ENCODE data around the gene SERPINB3. TPM values are rescaled to one million over a fixed set of nuclear protein-coding genes. Genes with fewer than 3 reads are reported as not detected.

The SERPINB3 gene
- total RNA-seq, 1 experiment from 2014 or later, result not detected

DNA sequence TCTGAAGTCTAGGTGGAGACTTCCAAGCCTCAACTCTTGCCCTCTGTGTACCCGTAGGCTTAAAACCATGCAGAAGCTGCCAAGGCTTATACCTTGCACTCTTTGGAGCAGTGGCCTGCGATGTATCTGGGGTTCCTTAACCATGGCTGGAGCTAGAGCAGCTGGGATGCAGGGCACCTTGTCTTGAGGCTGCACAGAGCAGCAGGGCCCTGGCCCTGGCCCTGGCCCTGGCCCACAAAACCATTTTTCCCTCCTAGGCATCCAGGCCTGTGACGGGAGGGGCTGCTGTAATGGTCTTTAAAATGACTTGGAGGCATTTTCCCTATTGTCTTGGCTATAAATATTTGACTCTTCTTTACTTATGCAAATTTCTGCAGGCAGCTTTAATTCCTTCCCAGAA, 36.8 kb downstream of the SERPINB3 start:
- no peaks in the 10 kb centered on the region for H3K4me1 ChIP-seq (ENCODE audit: control insufficient read depth, insufficient read depth, low read length)
- H3K27me3 ChIP-seq (ENCODE audit: control insufficient read depth, insufficient read depth, low read length), result no peaks in the 10 kb centered on the region
- DNase-seq (ENCODE audit: low read depth, low spot score) (no peak), ATAC-seq (no peak)
- ChIA-PET CTCF (no interaction called here), POLR2A (no interaction called here)
- TF ChIP-seq SIN3A (IDR thresholded peaks at IDR 0.05; ENCODE audit: borderline replicate concordance, insufficient read depth, low read depth, low read length) (no peak), POLR2AphosphoS5 (IDR thresholded peaks at IDR 0.05; ENCODE audit: low read depth, low read length) (no peak), TCF7L2 (IDR thresholded peaks at IDR 0.05; ENCODE audit: low read depth, low read length) (no peak)
- TF ChIP-seq, protein P1, sequence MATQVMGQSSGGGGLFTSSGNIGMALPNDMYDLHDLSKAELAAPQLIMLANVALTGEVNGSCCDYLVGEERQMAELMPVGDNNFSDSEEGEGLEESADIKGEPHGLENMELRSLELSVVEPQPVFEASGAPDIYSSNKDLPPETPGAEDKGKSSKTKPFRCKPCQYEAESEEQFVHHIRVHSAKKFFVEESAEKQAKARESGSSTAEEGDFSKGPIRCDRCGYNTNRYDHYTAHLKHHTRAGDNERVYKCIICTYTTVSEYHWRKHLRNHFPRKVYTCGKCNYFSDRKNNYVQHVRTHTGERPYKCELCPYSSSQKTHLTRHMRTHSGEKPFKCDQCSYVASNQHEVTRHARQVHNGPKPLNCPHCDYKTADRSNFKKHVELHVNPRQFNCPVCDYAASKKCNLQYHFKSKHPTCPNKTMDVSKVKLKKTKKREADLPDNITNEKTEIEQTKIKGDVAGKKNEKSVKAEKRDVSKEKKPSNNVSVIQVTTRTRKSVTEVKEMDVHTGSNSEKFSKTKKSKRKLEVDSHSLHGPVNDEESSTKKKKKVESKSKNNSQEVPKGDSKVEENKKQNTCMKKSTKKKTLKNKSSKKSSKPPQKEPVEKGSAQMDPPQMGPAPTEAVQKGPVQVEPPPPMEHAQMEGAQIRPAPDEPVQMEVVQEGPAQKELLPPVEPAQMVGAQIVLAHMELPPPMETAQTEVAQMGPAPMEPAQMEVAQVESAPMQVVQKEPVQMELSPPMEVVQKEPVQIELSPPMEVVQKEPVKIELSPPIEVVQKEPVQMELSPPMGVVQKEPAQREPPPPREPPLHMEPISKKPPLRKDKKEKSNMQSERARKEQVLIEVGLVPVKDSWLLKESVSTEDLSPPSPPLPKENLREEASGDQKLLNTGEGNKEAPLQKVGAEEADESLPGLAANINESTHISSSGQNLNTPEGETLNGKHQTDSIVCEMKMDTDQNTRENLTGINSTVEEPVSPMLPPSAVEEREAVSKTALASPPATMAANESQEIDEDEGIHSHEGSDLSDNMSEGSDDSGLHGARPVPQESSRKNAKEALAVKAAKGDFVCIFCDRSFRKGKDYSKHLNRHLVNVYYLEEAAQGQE (IDR thresholded peaks at IDR 0.05; ENCODE audit: insufficient read depth in 1 of 2, low read depth in 2 of 2, low read length in 1 of 2), result no peak
- TF ChIP-seq, protein P2, sequence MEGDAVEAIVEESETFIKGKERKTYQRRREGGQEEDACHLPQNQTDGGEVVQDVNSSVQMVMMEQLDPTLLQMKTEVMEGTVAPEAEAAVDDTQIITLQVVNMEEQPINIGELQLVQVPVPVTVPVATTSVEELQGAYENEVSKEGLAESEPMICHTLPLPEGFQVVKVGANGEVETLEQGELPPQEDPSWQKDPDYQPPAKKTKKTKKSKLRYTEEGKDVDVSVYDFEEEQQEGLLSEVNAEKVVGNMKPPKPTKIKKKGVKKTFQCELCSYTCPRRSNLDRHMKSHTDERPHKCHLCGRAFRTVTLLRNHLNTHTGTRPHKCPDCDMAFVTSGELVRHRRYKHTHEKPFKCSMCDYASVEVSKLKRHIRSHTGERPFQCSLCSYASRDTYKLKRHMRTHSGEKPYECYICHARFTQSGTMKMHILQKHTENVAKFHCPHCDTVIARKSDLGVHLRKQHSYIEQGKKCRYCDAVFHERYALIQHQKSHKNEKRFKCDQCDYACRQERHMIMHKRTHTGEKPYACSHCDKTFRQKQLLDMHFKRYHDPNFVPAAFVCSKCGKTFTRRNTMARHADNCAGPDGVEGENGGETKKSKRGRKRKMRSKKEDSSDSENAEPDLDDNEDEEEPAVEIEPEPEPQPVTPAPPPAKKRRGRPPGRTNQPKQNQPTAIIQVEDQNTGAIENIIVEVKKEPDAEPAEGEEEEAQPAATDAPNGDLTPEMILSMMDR (IDR thresholded peaks at IDR 0.05), result no peak
- no peak overlapping the region for H3K27ac ChIP-seq (ENCODE audit: low read length)
- intact Hi-C loops (cut with micrococcal nuclease; ENCODE audit: unreplicated experiment), result no loop called here
- no peak overlapping the region for H3K4me3 ChIP-seq (ENCODE audit: low read depth in 2 of 2, low read length in 2 of 2)
- no TSS peak for BruUV-seq (replicated peaks)
- H3K36me3 ChIP-seq (ENCODE audit: control insufficient read depth, insufficient read depth, low read length), result no peaks in the 10 kb centered on the region
- H3K9me3 ChIP-seq (ENCODE audit: control insufficient read depth, insufficient read depth, low read depth, low read length), result no peaks in the 10 kb centered on the region
- in situ Hi-C loops (cut with HindIII; ENCODE audit: low pct_unique_long_range_greater_than_20kb, low sequenced_read_pairs), result no loop called here

DNA sequence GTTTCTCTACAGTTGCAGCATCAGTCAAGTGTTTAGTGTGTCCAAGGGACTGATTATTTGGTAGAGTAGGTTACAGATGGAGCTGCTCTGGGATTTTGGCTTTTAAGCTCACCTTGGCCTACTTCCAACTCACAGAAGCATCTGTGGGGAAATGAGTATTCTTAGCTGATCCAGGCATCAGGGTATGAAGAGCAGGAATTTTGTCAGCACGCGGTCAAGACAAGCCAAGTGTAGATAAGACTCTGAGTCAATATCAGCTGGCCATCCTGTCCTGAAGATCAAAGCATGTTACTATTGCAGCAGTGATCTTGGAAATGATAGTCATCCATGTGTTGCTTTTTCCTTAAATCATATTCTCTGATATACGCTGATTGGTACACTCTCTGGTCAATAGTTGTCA, 42.0 kb downstream of the SERPINB3 start:
- no peak overlapping the region for H3K4me3 ChIP-seq (ENCODE audit: low read depth in 2 of 2, low read length in 2 of 2)
- H3K27me3 ChIP-seq (ENCODE audit: control insufficient read depth, insufficient read depth, low read length), result no peaks in the 10 kb centered on the region
- no peaks in the 10 kb centered on the region for H3K4me1 ChIP-seq (ENCODE audit: control insufficient read depth, insufficient read depth, low read length)
- no peaks in the 10 kb centered on the region for H3K36me3 ChIP-seq (ENCODE audit: control insufficient read depth, insufficient read depth, low read length)
- H3K27ac ChIP-seq (ENCODE audit: low read length), result no peak overlapping the region
- in situ Hi-C loops (cut with HindIII; ENCODE audit: low pct_unique_long_range_greater_than_20kb, low sequenced_read_pairs), result no loop called here
- DNase-seq (ENCODE audit: low read depth, low spot score) (no peak), ATAC-seq (no peak)
- CTCF ChIA-PET, result no interaction called here
- H3K9me3 ChIP-seq (ENCODE audit: control insufficient read depth, insufficient read depth, low read depth, low read length), result no peaks in the 10 kb centered on the region
- intact Hi-C loops (cut with micrococcal nuclease; ENCODE audit: unreplicated experiment), result no loop called here
- TF ChIP-seq POLR2AphosphoS5 (IDR thresholded peaks at IDR 0.05; ENCODE audit: low read depth, low read length), result no peak
- no peak for TF ChIP-seq TCF7L2 (IDR thresholded peaks at IDR 0.05; ENCODE audit: low read depth, low read length)
- TF ChIP-seq, protein P1 (IDR thresholded peaks at IDR 0.05; ENCODE audit: insufficient read depth in 1 of 2, low read depth in 2 of 2, low read length in 1 of 2), result no peak
- TF ChIP-seq, protein P2 (IDR thresholded peaks at IDR 0.05), result no peak
- TF ChIP-seq SIN3A (IDR thresholded peaks at IDR 0.05; ENCODE audit: borderline replicate concordance, insufficient read depth, low read depth, low read length), result no peak
- POLR2A ChIA-PET, result no interaction called here
- BruUV-seq (replicated peaks), result no TSS peak
